ENCODE data around the gene RBM44.

- TF ChIP-seq CTCF (conservative IDR thresholded peaks at IDR 0.05 in 1 of 2, IDR thresholded peaks at IDR 0.05 in 1 of 2; ENCODE audit: low read depth in 1 of 2, low read length in 2 of 2) (no peak), EZH2 (IDR thresholded peaks at IDR 0.05; ENCODE audit: low read length, missing control alignments) (no peak)
Observed at GRCh38 chr2:237868631-237869342, 70.2 kb downstream of the RBM44 start.

Data from fibroblast of lung (primary cell).